ENCODE results near the gene MCC.
"Not testable (repeated sequence)": the region's sequence is repeated elsewhere in the genome, so short reads cannot be mapped to it uniquely, and the experiment has no call there.

The MCC gene

GRCh38 chr5:113474100-113474728 is 14.0 kb downstream of the MCC start:
- no peak for TF ChIP-seq YY1 (IDR thresholded peaks at IDR 0.05; ENCODE audit: insufficient read depth, insufficient read length)
- TF ChIP-seq ZNF274 (IDR thresholded peaks at IDR 0.05; ENCODE audit: low read depth, low read length), result no peak
- no peak for TF ChIP-seq SUZ12 (IDR thresholded peaks at IDR 0.05; ENCODE audit: extremely low read depth, insufficient read depth, insufficient read length)
- H3K9ac ChIP-seq (ENCODE audit: insufficient read length, low read depth), result no peak overlapping the region
- no peak overlapping the region for H3K4me3 ChIP-seq (ENCODE audit: insufficient read length, low read depth)
- no peak for DNase-seq (ENCODE audit: low read depth, low spot score)
- H3K4me1 ChIP-seq (ENCODE audit: insufficient read depth, insufficient read length), result no peaks in the 10 kb centered on the region
- H3K9me3 ChIP-seq (ENCODE audit: insufficient read depth, low read length), result peaks cover 17% of the 10 kb centered on the region
- H3K27me3 ChIP-seq (ENCODE audit: insufficient read depth, insufficient read length), result no peaks in the 10 kb centered on the region
- H3K36me3 ChIP-seq (ENCODE audit: insufficient read depth, insufficient read length, low read length), result no peaks in the 10 kb centered on the region

- no peaks in the 10 kb centered on the region for H3K27me3 ChIP-seq (ENCODE audit: insufficient read depth, insufficient read length)
- no peaks in the 10 kb centered on the region for H3K36me3 ChIP-seq (ENCODE audit: insufficient read depth, insufficient read length, low read length)
- H3K4me1 ChIP-seq (ENCODE audit: insufficient read depth, insufficient read length), result no peaks in the 10 kb centered on the region
- no peaks in the 10 kb centered on the region for H3K9me3 ChIP-seq (ENCODE audit: insufficient read depth, low read length)
- no peak for DNase-seq (ENCODE audit: low read depth, low spot score)
- no peak for TF ChIP-seq ZNF274 (IDR thresholded peaks at IDR 0.05; ENCODE audit: low read depth, low read length)
- TF ChIP-seq SUZ12 (IDR thresholded peaks at IDR 0.05; ENCODE audit: extremely low read depth, insufficient read depth, insufficient read length), result no peak
- TF ChIP-seq YY1 (IDR thresholded peaks at IDR 0.05; ENCODE audit: insufficient read depth, insufficient read length), result no peak
- no peak overlapping the region for H3K4me3 ChIP-seq (ENCODE audit: insufficient read length, low read depth)
- no peak overlapping the region for H3K9ac ChIP-seq (ENCODE audit: insufficient read length, low read depth)
These were observed 25.2 kb downstream of the MCC start for GRCh38 chr5:113463032-113463431.

GRCh38 chr5:113457106-113457505 is 31.1 kb downstream of the MCC start:
- H3K4me1 ChIP-seq (ENCODE audit: insufficient read depth, insufficient read length); H3K9me3 ChIP-seq (ENCODE audit: insufficient read depth, low read length); H3K9ac ChIP-seq (ENCODE audit: insufficient read length, low read depth); DNase-seq (ENCODE audit: low read depth, low spot score); H3K36me3 ChIP-seq (ENCODE audit: insufficient read depth, insufficient read length, low read length); H3K4me3 ChIP-seq (ENCODE audit: insufficient read length, low read depth); H3K27me3 ChIP-seq (ENCODE audit: insufficient read depth, insufficient read length): not testable (repeated sequence)

GRCh38 chr5:113452941-113453340 is 35.3 kb downstream of the MCC start:
- Histone ChIP-seq H3K27me3 (ENCODE audit: insufficient read depth, insufficient read length) (no peaks in the 10 kb centered on the region), H3K9me3 (ENCODE audit: insufficient read depth, low read length) (no peaks in the 10 kb centered on the region), H3K4me3 (ENCODE audit: insufficient read length, low read depth) (no peak overlapping the region), H3K4me1 (ENCODE audit: insufficient read depth, insufficient read length) (no peaks in the 10 kb centered on the region), H3K9ac (ENCODE audit: insufficient read length, low read depth) (no peak overlapping the region), H3K36me3 (ENCODE audit: insufficient read depth, insufficient read length, low read length) (no peaks in the 10 kb centered on the region)
- no peak for DNase-seq (ENCODE audit: low read depth, low spot score)
- TF ChIP-seq YY1 (IDR thresholded peaks at IDR 0.05; ENCODE audit: insufficient read depth, insufficient read length) (no peak), SUZ12 (IDR thresholded peaks at IDR 0.05; ENCODE audit: extremely low read depth, insufficient read depth, insufficient read length) (no peak), ZNF274 (IDR thresholded peaks at IDR 0.05; ENCODE audit: low read depth, low read length) (no peak)

- Histone ChIP-seq H3K9me3 (ENCODE audit: insufficient read depth, low read length) (no peaks in the 10 kb centered on the region), H3K4me1 (ENCODE audit: insufficient read depth, insufficient read length) (no peaks in the 10 kb centered on the region)
- TF ChIP-seq YY1 (IDR thresholded peaks at IDR 0.05; ENCODE audit: insufficient read depth, insufficient read length) (no peak), SUZ12 (IDR thresholded peaks at IDR 0.05; ENCODE audit: extremely low read depth, insufficient read depth, insufficient read length) (no peak), ZNF274 (IDR thresholded peaks at IDR 0.05; ENCODE audit: low read depth, low read length) (no peak)
These were observed 36.5 kb downstream of the MCC start for GRCh38 chr5:113451797-113452196.

GRCh38 chr5:113450929-113451328 is 37.3 kb downstream of the MCC start:
- no peak overlapping the region for H3K9ac ChIP-seq (ENCODE audit: insufficient read length, low read depth)
- H3K27me3 ChIP-seq (ENCODE audit: insufficient read depth, insufficient read length), result no peaks in the 10 kb centered on the region
- TF ChIP-seq YY1 (IDR thresholded peaks at IDR 0.05; ENCODE audit: insufficient read depth, insufficient read length), result no peak
- H3K4me1 ChIP-seq (ENCODE audit: insufficient read depth, insufficient read length), result no peaks in the 10 kb centered on the region
- no peak for DNase-seq (ENCODE audit: low read depth, low spot score)
- H3K9me3 ChIP-seq (ENCODE audit: insufficient read depth, low read length), result no peaks in the 10 kb centered on the region
- no peaks in the 10 kb centered on the region for H3K36me3 ChIP-seq (ENCODE audit: insufficient read depth, insufficient read length, low read length)
- H3K4me3 ChIP-seq (ENCODE audit: insufficient read length, low read depth), result no peak overlapping the region

More at GRCh38 chr5:113451797-113452196, 36.5 kb downstream of the MCC start:
- no peaks in the 10 kb centered on the region for H3K36me3 ChIP-seq (ENCODE audit: insufficient read depth, insufficient read length, low read length)
- H3K4me3 ChIP-seq (ENCODE audit: insufficient read length, low read depth), result no peak overlapping the region
- no peak overlapping the region for H3K9ac ChIP-seq (ENCODE audit: insufficient read length, low read depth)
- no peak for DNase-seq (ENCODE audit: low read depth, low spot score)
- H3K27me3 ChIP-seq (ENCODE audit: insufficient read depth, insufficient read length), result no peaks in the 10 kb centered on the region

GRCh38 chr5:113450462-113450861 is 37.8 kb downstream of the MCC start:
- TF ChIP-seq SUZ12 (IDR thresholded peaks at IDR 0.05; ENCODE audit: extremely low read depth, insufficient read depth, insufficient read length) (no peak), YY1 (IDR thresholded peaks at IDR 0.05; ENCODE audit: insufficient read depth, insufficient read length) (no peak), ZNF274 (IDR thresholded peaks at IDR 0.05; ENCODE audit: low read depth, low read length) (no peak)

GRCh38 chr5:113448252-113448651 is 40.0 kb downstream of the MCC start:
- DNase-seq (ENCODE audit: low read depth, low spot score), result no peak
- H3K36me3 ChIP-seq (ENCODE audit: insufficient read depth, insufficient read length, low read length), result no peaks in the 10 kb centered on the region
- no peak overlapping the region for H3K4me3 ChIP-seq (ENCODE audit: insufficient read length, low read depth)
- H3K9ac ChIP-seq (ENCODE audit: insufficient read length, low read depth), result no peak overlapping the region
- H3K9me3 ChIP-seq (ENCODE audit: insufficient read depth, low read length), result no peaks in the 10 kb centered on the region
- H3K27me3 ChIP-seq (ENCODE audit: insufficient read depth, insufficient read length), result no peaks in the 10 kb centered on the region
- H3K4me1 ChIP-seq (ENCODE audit: insufficient read depth, insufficient read length), result no peaks in the 10 kb centered on the region
- TF ChIP-seq ZNF274 (IDR thresholded peaks at IDR 0.05; ENCODE audit: low read depth, low read length) (no peak), SUZ12 (IDR thresholded peaks at IDR 0.05; ENCODE audit: extremely low read depth, insufficient read depth, insufficient read length) (no peak), YY1 (IDR thresholded peaks at IDR 0.05; ENCODE audit: insufficient read depth, insufficient read length) (no peak)

More at GRCh38 chr5:113450462-113450861, 37.8 kb downstream of the MCC start:
- Histone ChIP-seq H3K9me3 (ENCODE audit: insufficient read depth, low read length) (no peaks in the 10 kb centered on the region), H3K27me3 (ENCODE audit: insufficient read depth, insufficient read length) (no peaks in the 10 kb centered on the region), H3K4me3 (ENCODE audit: insufficient read length, low read depth) (no peak overlapping the region), H3K36me3 (ENCODE audit: insufficient read depth, insufficient read length, low read length) (no peaks in the 10 kb centered on the region), H3K4me1 (ENCODE audit: insufficient read depth, insufficient read length) (no peaks in the 10 kb centered on the region), H3K9ac (ENCODE audit: insufficient read length, low read depth) (no peak overlapping the region)
- no peak for DNase-seq (ENCODE audit: low read depth, low spot score)
